Stimulated activated naive B cell treated with anti-CD40 and anti-IgM and Interleukin-4, amounts not matched to agents 10 μg/mL and 1 μg/mL and 100 μg/mL, for 72 hours (primary cell): ENCODE data around the gene FAM107B.

Source experiments
- ATAC-seq, 2 donors: fragments of 150-1000 bp; cut with Tn5 transposase; replicated peaks; 2 replicates each; pipeline ENCODE4 v1.10.0; 2021; ENCODE audit warnings: moderate library complexity in 1 of 2
- DNase-seq: peaks from one replicate; pipeline ENCODE4 v3.0.0; 2021
- H3K27ac Mint-ChIP-seq: one replicate; pipeline ENCODE4 v1.8.0; 2022; ENCODE audit warnings: mild to moderate bottlenecking, mixed read lengths
- H3K27me3 Mint-ChIP-seq, 2 donors: one replicate each; pipeline ENCODE4 v1.8.0; 2022; ENCODE audit warnings: mixed read lengths in 2 of 2
- H3K36me3 Mint-ChIP-seq, 2 donors: one replicate each; pipeline ENCODE4 v1.8.0; 2022; ENCODE audit warnings: mixed read lengths in 2 of 2, mild to moderate bottlenecking in 1 of 2
- H3K4me1 Mint-ChIP-seq, 2 donors: one replicate each; pipeline ENCODE4 v1.8.0; 2022; ENCODE audit warnings: mixed read lengths in 2 of 2, mild to moderate bottlenecking in 1 of 2
- H3K4me3 Mint-ChIP-seq, 2 donors: one replicate each; pipeline ENCODE4 v1.8.0; 2022; ENCODE audit warnings: mild to moderate bottlenecking in 2 of 2, mixed read lengths in 2 of 2, moderate library complexity in 1 of 2
- H3K9me3 Mint-ChIP-seq, 2 donors: one replicate each; pipeline ENCODE4 v1.8.0; 2022; ENCODE audit warnings: mixed read lengths in 2 of 2, mild to moderate bottlenecking in 1 of 2

The FAM107B gene

GRCh38 chr10:14758994-14759664 is 15.6 kb downstream of the FAM107B start:
- no peak overlapping the region for H3K4me3 Mint-ChIP-seq
- H3K9me3 Mint-ChIP-seq: no peaks in the 10 kb centered on the region
- DNase-seq: no peak
- no peak for ATAC-seq
- no peaks in the 10 kb centered on the region for H3K27me3 Mint-ChIP-seq
- peaks cover 13 to 20% of the 10 kb centered on the region in 2 donors for H3K4me1 Mint-ChIP-seq
- H3K27ac Mint-ChIP-seq: no peak overlapping the region
- no peaks in the 10 kb centered on the region for H3K36me3 Mint-ChIP-seq

- ATAC-seq: no peak
- Mint-ChIP-seq H3K9me3 (no peaks in the 10 kb centered on the region), H3K27me3 (no peaks in the 10 kb centered on the region), H3K27ac (no peak overlapping the region), H3K4me3 (no peak overlapping the region), H3K4me1 (peaks cover 13 to 21% of the 10 kb centered on the region in 2 donors), H3K36me3 (no peaks in the 10 kb centered on the region)
- DNase-seq: no peak
Observed at GRCh38 chr10:14758451-14758850, 16.2 kb downstream of the FAM107B start.

DNA sequence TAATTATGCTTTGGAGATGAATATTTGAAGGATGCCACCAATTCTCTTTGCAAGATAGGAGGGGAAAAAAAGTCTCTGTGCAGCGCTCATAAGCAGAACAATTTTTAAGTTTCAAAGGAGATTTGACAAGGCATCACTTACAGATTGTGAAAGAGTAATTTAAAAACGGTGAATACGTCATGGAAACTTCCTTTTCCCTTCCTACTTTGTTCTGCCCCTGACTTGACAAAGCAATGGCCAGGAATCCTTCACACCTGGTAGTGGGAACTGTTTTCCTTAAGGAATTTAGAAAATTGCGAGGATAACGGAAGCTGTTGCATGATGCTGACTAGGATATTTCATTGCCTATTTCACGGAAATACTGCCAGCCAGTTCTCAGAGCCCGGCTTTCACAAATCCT is 16.7 kb downstream of the FAM107B start:
- peaks cover 18 to 26% of the 10 kb centered on the region in 2 donors for H3K4me1 Mint-ChIP-seq

DNA sequence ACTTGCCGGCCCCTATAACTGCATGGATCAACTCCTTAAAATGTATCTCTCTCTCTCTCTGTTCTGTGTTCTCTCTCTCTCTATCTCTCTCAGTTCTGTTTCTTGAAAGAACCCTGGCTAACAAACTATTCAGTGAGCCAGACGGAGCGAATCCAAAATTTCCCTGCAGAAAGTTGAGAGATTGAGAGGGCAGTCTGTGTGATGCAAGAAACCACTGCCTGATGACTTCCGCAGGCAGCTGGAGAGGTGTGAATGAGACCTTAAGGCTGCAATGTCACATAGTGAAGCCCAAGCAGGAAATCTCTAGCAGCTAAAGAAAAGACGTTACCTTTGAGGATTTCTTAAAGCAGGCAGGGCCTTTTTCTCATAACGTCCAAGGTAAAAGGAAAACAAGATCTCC is 17.3 kb downstream of the FAM107B start:
- Mint-ChIP-seq H3K27ac (peak overlapping the region; percentile 37), H3K4me1 (peaks cover 20 to 32% of the 10 kb centered on the region in 2 donors), H3K9me3 (no peaks in the 10 kb centered on the region), H3K27me3 (no peaks in the 10 kb centered on the region), H3K36me3 (no peaks in the 10 kb centered on the region), H3K4me3 (no peak overlapping the region)
- DNase-seq: no peak
- ATAC-seq: no peak

More for the DNA sequence above, 16.7 kb downstream of the FAM107B start:
- H3K36me3 Mint-ChIP-seq: no peaks in the 10 kb centered on the region
- no peaks in the 10 kb centered on the region for H3K9me3 Mint-ChIP-seq
- DNase-seq: no peak
- H3K4me3 Mint-ChIP-seq: no peak overlapping the region
- H3K27ac Mint-ChIP-seq: no peak overlapping the region
- no peaks in the 10 kb centered on the region for H3K27me3 Mint-ChIP-seq
- ATAC-seq: no peak

GRCh38 chr10:14753441-14753840 is 21.3 kb downstream of the FAM107B start:
- ATAC-seq (no peak), DNase-seq (no peak)
- H3K27me3 Mint-ChIP-seq: no peaks in the 10 kb centered on the region
- no peak overlapping the region for H3K27ac Mint-ChIP-seq
- H3K4me1 Mint-ChIP-seq: peaks cover 44 to 57% of the 10 kb centered on the region in 2 donors
- no peaks in the 10 kb centered on the region for H3K9me3 Mint-ChIP-seq
- no peaks in the 10 kb centered on the region for H3K36me3 Mint-ChIP-seq
- no peak overlapping the region for H3K4me3 Mint-ChIP-seq

- Mint-ChIP-seq H3K36me3 (peaks cover 0 to 2% of the 10 kb centered on the region in 2 donors), H3K27me3 (no peaks in the 10 kb centered on the region), H3K9me3 (peaks cover 0 to under 1% of the 10 kb centered on the region in 2 donors), H3K4me1 (peaks cover 55 to 66% of the 10 kb centered on the region in 2 donors), H3K27ac (peak overlapping the region; percentile 94), H3K4me3 (peak overlapping the region; percentile 36 to 60)
- ATAC-seq (no peak), DNase-seq (no peak)
Observed at GRCh38 chr10:14751921-14752320, 22.8 kb downstream of the FAM107B start.

DNA sequence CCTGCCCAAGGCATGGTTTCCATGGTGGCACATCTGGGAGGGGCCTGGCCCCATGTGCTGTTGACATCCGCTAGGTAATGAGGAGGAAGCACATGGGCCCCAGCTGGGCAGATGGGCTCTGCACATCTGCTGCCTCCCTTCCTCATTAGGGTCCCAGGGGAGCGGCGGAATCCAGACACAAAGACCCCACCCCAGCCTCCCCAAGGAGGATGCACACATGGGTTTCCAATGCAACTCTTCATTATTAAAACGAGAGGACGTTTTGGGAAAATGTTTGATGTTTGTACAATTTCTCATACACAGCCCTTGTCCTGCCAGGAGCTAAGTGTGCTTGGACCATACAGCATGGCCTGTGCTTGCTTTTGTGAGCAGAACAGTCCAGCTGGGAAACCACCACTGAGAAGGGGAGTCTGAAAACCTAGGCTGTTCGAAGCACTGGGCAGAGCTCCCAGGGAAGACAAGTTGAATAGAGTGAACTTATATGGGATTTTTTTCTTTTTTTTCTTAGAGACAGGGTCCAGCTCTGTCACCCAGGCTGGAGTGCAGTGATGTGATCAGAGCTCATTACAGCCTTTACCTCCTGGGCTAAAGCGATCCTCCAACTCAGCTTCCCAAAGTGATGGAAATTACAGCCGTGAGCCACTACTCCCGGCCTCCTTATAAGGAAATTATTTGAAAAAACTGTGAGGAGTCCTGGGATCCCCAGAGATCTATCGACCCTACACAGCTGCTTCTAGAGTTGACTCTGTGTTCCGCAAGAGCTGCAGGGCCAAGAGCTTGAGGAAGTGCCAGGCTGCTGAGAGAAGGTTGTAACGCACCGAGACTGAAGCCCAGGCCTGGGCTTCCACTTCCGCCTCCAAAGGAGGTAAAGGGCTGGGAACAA is 23.4 kb downstream of the FAM107B start:
- H3K27ac Mint-ChIP-seq: peak overlapping the region; percentile 94

DNA sequence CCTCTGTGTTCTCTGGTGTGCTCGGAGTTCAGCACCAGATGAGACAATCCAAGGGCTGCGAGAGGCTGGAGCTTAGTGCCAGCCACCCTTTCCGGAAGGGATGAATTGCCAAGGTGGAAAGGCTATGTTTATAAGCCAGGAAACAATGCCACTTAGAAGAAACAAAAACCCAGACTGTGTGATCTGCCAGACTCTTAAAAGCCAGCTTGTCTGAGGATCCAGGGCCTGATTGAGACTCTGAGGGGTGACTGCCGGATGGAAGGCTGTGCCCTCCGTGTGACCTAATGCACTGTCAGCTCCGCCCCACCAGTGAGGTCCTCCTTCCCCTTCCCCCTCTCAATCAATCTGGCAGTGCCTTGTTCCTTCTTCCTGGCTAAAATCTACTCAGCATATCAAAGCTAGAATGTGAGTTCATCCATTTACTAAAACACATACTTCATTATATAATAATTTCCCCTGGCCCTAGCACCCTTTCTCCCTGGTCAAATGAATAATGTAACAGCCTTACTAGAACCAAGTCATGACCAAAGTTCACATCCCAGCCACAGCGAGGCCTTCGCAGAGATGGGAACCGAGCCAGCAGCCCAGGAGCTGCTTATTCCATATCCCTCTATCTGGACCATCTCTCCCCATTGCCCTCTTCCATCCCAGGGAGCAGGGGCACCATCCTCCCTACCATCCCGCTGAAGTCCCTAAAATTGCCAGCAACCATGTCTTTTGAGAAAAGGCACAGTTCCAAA is 25.5 kb downstream of the FAM107B start:
- H3K9me3 Mint-ChIP-seq: peaks cover 7 to 9% of the 10 kb centered on the region in 2 donors
- DNase-seq (peak; percentile 33), ATAC-seq (peak; percentile 64 to 71)
- H3K4me1 Mint-ChIP-seq: peaks cover 72 to 93% of the 10 kb centered on the region in 2 donors
- no peaks in the 10 kb centered on the region for H3K27me3 Mint-ChIP-seq
- H3K27ac Mint-ChIP-seq: peak overlapping the region; percentile 75
- peak overlapping the region in 1 of 2 donors; percentile 16 for H3K4me3 Mint-ChIP-seq
- H3K36me3 Mint-ChIP-seq: peaks cover 4 to 11% of the 10 kb centered on the region in 2 donors

More for the DNA sequence above, 23.4 kb downstream of the FAM107B start:
- peaks cover 0 to 3% of the 10 kb centered on the region in 2 donors for H3K9me3 Mint-ChIP-seq
- peaks cover 0 to 6% of the 10 kb centered on the region in 2 donors for H3K36me3 Mint-ChIP-seq
- no peaks in the 10 kb centered on the region for H3K27me3 Mint-ChIP-seq
- DNase-seq (peak; percentile 64), ATAC-seq (peak; percentile 92)
- H3K4me3 Mint-ChIP-seq: peak overlapping the region; percentile 36 to 60
- peaks cover 59 to 73% of the 10 kb centered on the region in 2 donors for H3K4me1 Mint-ChIP-seq

GRCh38 chr10:14748441-14748840 is 26.3 kb downstream of the FAM107B start:
- Mint-ChIP-seq H3K27ac (peak overlapping the region; percentile 75), H3K36me3 (peaks cover 7 to 11% of the 10 kb centered on the region in 2 donors)

GRCh38 chr10:14742815-14743214 is 31.9 kb downstream of the FAM107B start:
- Mint-ChIP-seq H3K9me3 (peaks cover 13 to 15% of the 10 kb centered on the region in 2 donors), H3K36me3 (peaks cover 11 to 17% of the 10 kb centered on the region in 2 donors), H3K27ac (peak overlapping the region; percentile 97), H3K4me1 (peaks cover 58 to 89% of the 10 kb centered on the region in 2 donors), H3K27me3 (no peaks in the 10 kb centered on the region), H3K4me3 (peak overlapping the region; percentile 42 to 50)
- ATAC-seq (peak; percentile 90 to 93), DNase-seq (peak; percentile 44)

More at GRCh38 chr10:14748441-14748840, 26.3 kb downstream of the FAM107B start:
- no peaks in the 10 kb centered on the region for H3K27me3 Mint-ChIP-seq
- DNase-seq: no peak
- peaks cover 79 to 100% of the 10 kb centered on the region in 2 donors for H3K4me1 Mint-ChIP-seq
- peak overlapping the region in 1 of 2 donors; percentile 16 for H3K4me3 Mint-ChIP-seq
- H3K9me3 Mint-ChIP-seq: peaks cover 9 to 12% of the 10 kb centered on the region in 2 donors
- peak in 1 of 2 donors; percentile 22 for ATAC-seq

GRCh38 chr10:14742382-14742781 is 32.3 kb downstream of the FAM107B start:
- Mint-ChIP-seq H3K27ac (peak overlapping the region; percentile 97), H3K4me3 (peak overlapping the region; percentile 42 to 50), H3K4me1 (peaks cover 59 to 89% of the 10 kb centered on the region in 2 donors), H3K27me3 (no peaks in the 10 kb centered on the region), H3K9me3 (peaks cover 13 to 18% of the 10 kb centered on the region in 2 donors), H3K36me3 (peaks cover 11 to 17% of the 10 kb centered on the region in 2 donors)
- DNase-seq: no peak
- ATAC-seq: peak; percentile 53 to 55

- Mint-ChIP-seq H3K27ac (peak overlapping the region; percentile 97), H3K4me1 (peaks cover 61 to 89% of the 10 kb centered on the region in 2 donors), H3K36me3 (peaks cover 11% of the 10 kb centered on the region in 2 donors), H3K4me3 (peak overlapping the region; percentile 70 to 77), H3K27me3 (no peaks in the 10 kb centered on the region), H3K9me3 (peaks cover 10 to 14% of the 10 kb centered on the region in 2 donors)
- peak; percentile 23 for DNase-seq
- ATAC-seq: peak; percentile 62 to 66
Observed at GRCh38 chr10:14740684-14741247, 33.9 kb downstream of the FAM107B start.

- no peaks in the 10 kb centered on the region for H3K27me3 Mint-ChIP-seq
- H3K9me3 Mint-ChIP-seq: peaks cover 4 to 6% of the 10 kb centered on the region in 2 donors
- H3K27ac Mint-ChIP-seq: peak overlapping the region; percentile 95
- ATAC-seq (no peak), DNase-seq (no peak)
- peaks cover 5 to 6% of the 10 kb centered on the region in 2 donors for H3K36me3 Mint-ChIP-seq
- no peak overlapping the region for H3K4me3 Mint-ChIP-seq
- peaks cover 43 to 80% of the 10 kb centered on the region in 2 donors for H3K4me1 Mint-ChIP-seq
Observed at GRCh38 chr10:14737808-14738545, 36.7 kb downstream of the FAM107B start.
